Measurements from ENCODE around the gene HPSE2.

Gene HPSE2

GRCh38 chr10:98456043-98456570 is 779.5 kb downstream of the HPSE2 start:
- DNase-seq: no peak

- no peak for DNase-seq
These were observed 781.9 kb downstream of the HPSE2 start for GRCh38 chr10:98453729-98454128.

- no peak for DNase-seq
These were observed 785.0 kb downstream of the HPSE2 start for GRCh38 chr10:98450618-98451017.

GRCh38 chr10:98449287-98449686 is 786.4 kb downstream of the HPSE2 start:
- no peak for DNase-seq

- DNase-seq: peak; percentile 52 to 76 (median 62)
These were observed 788.9 kb downstream of the HPSE2 start, which contains the start of gene HPS1 for GRCh38 chr10:98446661-98447221. Gene HPS1 (minus strand): TSS chr10:98446935. CDS start chr10:98443240, 3,695 bp downstream.

- DNase-seq: peak in 3 of 4 experiments; percentile 22 to 48 (median 33)
These were observed 789.4 kb downstream of the HPSE2 start for GRCh38 chr10:98446151-98446660.

GRCh38 chr10:98445200-98445812 is 790.3 kb downstream of the HPSE2 start:
- DNase-seq: no peak

- no peak for DNase-seq
These were observed 791.2 kb downstream of the HPSE2 start for GRCh38 chr10:98444314-98445006.

- no peak for DNase-seq
These were observed 796.9 kb downstream of the HPSE2 start for GRCh38 chr10:98438715-98439114.

GRCh38 chr10:98436704-98437103 is 798.9 kb downstream of the HPSE2 start:
- no peak for DNase-seq

GRCh38 chr10:98435178-98435577 is 800.5 kb downstream of the HPSE2 start:
- no peak for DNase-seq

- DNase-seq: no peak
These were observed 801.5 kb downstream of the HPSE2 start for GRCh38 chr10:98433881-98434732.

GRCh38 chr10:98433371-98433770 is 802.3 kb downstream of the HPSE2 start:
- DNase-seq: no peak

- no peak for DNase-seq
These were observed 803.3 kb downstream of the HPSE2 start for GRCh38 chr10:98432330-98432729.

GRCh38 chr10:98431016-98431415 is 804.6 kb downstream of the HPSE2 start:
- DNase-seq: no peak

GRCh38 chr10:98430427-98430826 is 805.2 kb downstream of the HPSE2 start:
- no peak for DNase-seq

GRCh38 chr10:98429320-98430072 is 806.2 kb downstream of the HPSE2 start:
- DNase-seq: no peak

GRCh38 chr10:98427011-98427515 is 808.6 kb downstream of the HPSE2 start:
- no peak for DNase-seq

- DNase-seq: peak in 1 of 4 experiments; percentile 21
These were observed 809.9 kb downstream of the HPSE2 start for GRCh38 chr10:98425511-98426352.
